HG03103 (cell line): ENCODE measurements around the gene CLN5.
"Not testable (repeated sequence)": the region's sequence is repeated elsewhere in the genome, so short reads cannot be mapped to it uniquely, and the experiment has no call there.

Experiments
- ATAC-seq: cut with Tn5 transposase; IDR thresholded peaks from one replicate; pipeline ENCODE4 v1.9.1; 2021; ENCODE audit warnings: low read depth; ENCODE audit not compliant: unreplicated experiment

The CLN5 gene

GRCh38 chr13:76974618-76974975 lies 17.3 kb upstream of the CLN5 start:
- no peak for ATAC-seq

GRCh38 chr13:76975863-76976262 lies 16.0 kb upstream of the CLN5 start:
- no peak for ATAC-seq

- no peak for ATAC-seq
These were observed 15.4 kb upstream of the CLN5 start for GRCh38 chr13:76976490-76976889.

- ATAC-seq, result no peak
These were observed 15.0 kb upstream of the CLN5 start for GRCh38 chr13:76976929-76977328.

GRCh38 chr13:76980075-76980718 lies 11.7 kb upstream of the CLN5 start:
- ATAC-seq, result peak; percentile 100

- ATAC-seq, result no peak
These were observed 9.8 kb upstream of the CLN5 start for GRCh38 chr13:76982061-76982460.

GRCh38 chr13:76983676-76984075 lies 8.2 kb upstream of the CLN5 start:
- no peak for ATAC-seq

GRCh38 chr13:76991432-76991795 lies 467 bp upstream of the CLN5 start:
- peak; percentile 49 for ATAC-seq

GRCh38 chr13:76992548-76993001 lies 694 bp downstream of the CLN5 start:
- no peak for ATAC-seq

- no peak for ATAC-seq
These were observed 1.1 kb downstream of the CLN5 start for GRCh38 chr13:76993021-76993420.

GRCh38 chr13:76993473-76993872 lies 1.6 kb downstream of the CLN5 start:
- no peak for ATAC-seq

- no peak for ATAC-seq
These were observed 2.4 kb downstream of the CLN5 start for GRCh38 chr13:76994281-76994680.

GRCh38 chr13:77000475-77000874 lies 8.6 kb downstream of the CLN5 start:
- ATAC-seq, result no peak

GRCh38 chr13:77001540-77001939 lies 9.7 kb downstream of the CLN5 start:
- no peak for ATAC-seq

GRCh38 chr13:77001963-77002587 lies 10.2 kb downstream of the CLN5 start:
- no peak for ATAC-seq

GRCh38 chr13:77002590-77003190 lies 10.8 kb downstream of the CLN5 start:
- no peak for ATAC-seq

- not testable (repeated sequence) for ATAC-seq
These were observed 16.5 kb downstream of the CLN5 start for GRCh38 chr13:77008337-77008736.

GRCh38 chr13:77009011-77009410 lies 17.1 kb downstream of the CLN5 start:
- peak; percentile 67 for ATAC-seq

- ATAC-seq, result not testable (repeated sequence)
These were observed 17.8 kb downstream of the CLN5 start for GRCh38 chr13:77009719-77010118.

- ATAC-seq, result no peak
These were observed 22.1 kb downstream of the CLN5 start for GRCh38 chr13:77013853-77014542.

GRCh38 chr13:77014906-77015685 lies 23.2 kb downstream of the CLN5 start:
- ATAC-seq, result no peak
